Stimulated activated effector memory CD8-positive, alpha-beta T cell treated with anti-CD3 and anti-CD28 coated beads, Interleukin-12 subunit alpha, Interleukin-12 subunit beta, amount 100 ng/mL, for 72 hours (primary cell): Measurements from ENCODE around the gene UBALD1.

Experiments used
- ATAC-seq: fragments of 150-1000 bp; cut with Tn5 transposase; 2 replicates; pipeline ENCODE4 v1.10.0; 2021
- DNase-seq, 2 donors: peaks; one replicate each; pipeline ENCODE4 v3.0.0; 2021 to 2022; ENCODE audit warnings: low spot score in 2 of 2
- H3K27ac Mint-ChIP-seq: one replicate; pipeline ENCODE4 v1.8.0; 2022; ENCODE audit warnings: mild to moderate bottlenecking, mixed read lengths
- H3K36me3 Mint-ChIP-seq: one replicate; pipeline ENCODE4 v1.8.0; 2022; ENCODE audit warnings: mild to moderate bottlenecking, mixed read lengths
- H3K4me1 Mint-ChIP-seq: one replicate; pipeline ENCODE4 v1.8.0; 2022; ENCODE audit warnings: mixed read lengths
- H3K4me3 Mint-ChIP-seq: one replicate; pipeline ENCODE4 v1.8.0; 2022; ENCODE audit warnings: mild to moderate bottlenecking, mixed read lengths
- H3K9me3 Mint-ChIP-seq: one replicate; pipeline ENCODE4 v1.8.0; 2022; ENCODE audit warnings: mixed read lengths

Gene UBALD1

DNA sequence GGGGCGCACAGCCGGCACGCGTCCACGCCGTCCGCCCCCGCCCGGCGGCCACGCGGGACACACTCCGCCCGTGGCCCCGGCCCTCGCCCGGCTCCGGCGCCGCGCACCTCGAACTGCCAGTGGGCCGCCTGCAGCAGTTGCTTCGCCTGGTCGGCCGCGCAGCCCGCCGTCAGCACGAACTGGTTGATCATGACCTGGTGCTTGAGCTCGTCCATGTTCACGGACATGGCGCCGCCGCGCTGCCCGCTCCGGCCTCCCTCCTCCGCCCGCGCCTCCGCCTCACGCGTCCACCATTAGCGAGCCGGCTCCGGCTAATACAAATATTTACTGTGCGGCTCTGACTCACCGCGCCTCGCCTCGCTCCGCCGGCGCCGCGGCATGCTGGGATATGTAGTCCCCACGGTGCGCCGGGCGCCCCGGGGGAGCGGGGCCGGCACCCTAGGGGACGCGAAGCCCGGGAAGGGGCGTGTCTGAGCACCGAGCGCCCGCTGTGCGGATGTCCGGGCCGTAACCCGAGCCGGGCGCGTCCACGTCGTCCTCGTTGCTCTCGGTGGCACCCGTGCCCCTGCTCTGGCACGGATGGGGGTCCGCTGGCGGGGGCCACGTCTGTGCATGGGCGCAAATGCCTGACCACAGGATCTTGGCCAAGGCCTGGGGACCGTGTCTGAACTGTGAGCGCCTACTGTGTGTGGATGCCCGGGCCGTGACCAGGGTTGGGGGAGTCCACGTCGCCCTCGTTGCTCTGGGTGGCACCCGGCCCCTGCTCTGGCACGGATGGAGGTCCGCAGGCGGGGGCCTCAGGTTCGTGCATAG is at the start of gene UBALD1:
Gene UBALD1, minus strand, starts transcription at position 318 of the 813 bp plus-strand sequence. Its CDS starts 91 bp downstream, at position 227.
- Mint-ChIP-seq H3K36me3 (peaks cover 12% of the 10 kb centered on the region), H3K4me1 (peaks cover 33% of the 10 kb centered on the region), H3K9me3 (no peaks in the 10 kb centered on the region), H3K27ac (peak within 1 kb of the TSS; percentile 98), H3K4me3 (peak within 1 kb of the TSS; percentile 88)
- peak; percentile 69 to 89 for DNase-seq
- peak; percentile 75 for ATAC-seq

DNA sequence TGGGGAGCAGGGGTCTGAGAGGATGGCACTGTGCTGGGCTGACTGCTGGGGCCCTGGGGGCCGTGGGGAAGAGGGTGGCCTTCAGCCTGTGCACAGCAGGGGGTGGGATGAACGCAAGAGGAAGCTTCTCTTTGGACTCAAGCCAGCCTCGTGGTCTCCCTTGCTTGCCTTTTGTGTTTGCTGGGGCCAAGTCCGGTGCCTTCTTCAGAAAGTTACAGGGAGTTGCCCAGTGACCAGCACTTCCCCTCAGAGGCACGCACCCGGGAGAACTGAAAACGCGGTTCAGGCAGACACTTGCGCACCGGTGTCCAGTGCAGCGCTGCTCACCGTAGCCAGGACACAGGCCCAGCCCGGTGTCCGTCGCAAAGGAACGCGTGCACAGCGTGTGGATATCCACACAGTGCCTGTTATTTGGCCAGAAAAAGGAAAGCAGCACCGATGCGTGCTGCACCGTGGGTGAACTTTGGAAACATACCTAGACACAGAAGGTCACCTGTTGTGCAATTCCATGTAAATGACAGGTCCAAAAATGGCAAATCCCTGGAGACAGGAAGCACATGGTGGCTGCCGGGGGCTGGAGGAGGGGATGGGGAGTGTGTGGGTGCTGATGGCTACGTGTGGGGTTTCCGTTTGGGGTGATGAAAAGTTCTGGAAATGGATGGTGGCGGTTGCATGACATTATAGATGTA is 49.2 kb upstream of the UBALD1 start:
- no peak for DNase-seq
- peak overlapping the region; percentile 65 for H3K4me3 Mint-ChIP-seq
- no peaks in the 10 kb centered on the region for H3K9me3 Mint-ChIP-seq
- H3K27ac Mint-ChIP-seq: peak overlapping the region; percentile 90
- peaks cover 42% of the 10 kb centered on the region for H3K4me1 Mint-ChIP-seq
- H3K36me3 Mint-ChIP-seq: peaks cover 59% of the 10 kb centered on the region
- ATAC-seq: no peak

DNA sequence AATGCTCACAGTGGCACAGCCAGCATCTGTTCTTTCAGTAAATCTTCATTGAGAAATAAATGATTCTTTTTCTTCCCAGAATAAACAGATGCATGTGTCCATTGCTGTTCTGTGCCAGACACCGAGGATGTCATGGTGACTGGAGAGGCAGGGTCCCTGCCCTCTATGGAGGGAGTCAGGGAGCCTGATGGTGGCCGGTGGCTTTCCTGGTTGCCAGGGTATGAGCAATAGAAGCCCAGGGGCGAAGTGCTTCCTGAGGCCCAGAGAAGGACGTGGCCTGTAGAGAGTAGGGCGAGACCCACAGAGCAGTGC is 48.7 kb upstream of the UBALD1 start:
- Mint-ChIP-seq H3K36me3 (peaks cover 64% of the 10 kb centered on the region), H3K4me1 (peaks cover 45% of the 10 kb centered on the region), H3K4me3 (peak overlapping the region; percentile 65), H3K27ac (peak overlapping the region; percentile 90), H3K9me3 (no peaks in the 10 kb centered on the region)
- DNase-seq: no peak
- no peak for ATAC-seq

DNA sequence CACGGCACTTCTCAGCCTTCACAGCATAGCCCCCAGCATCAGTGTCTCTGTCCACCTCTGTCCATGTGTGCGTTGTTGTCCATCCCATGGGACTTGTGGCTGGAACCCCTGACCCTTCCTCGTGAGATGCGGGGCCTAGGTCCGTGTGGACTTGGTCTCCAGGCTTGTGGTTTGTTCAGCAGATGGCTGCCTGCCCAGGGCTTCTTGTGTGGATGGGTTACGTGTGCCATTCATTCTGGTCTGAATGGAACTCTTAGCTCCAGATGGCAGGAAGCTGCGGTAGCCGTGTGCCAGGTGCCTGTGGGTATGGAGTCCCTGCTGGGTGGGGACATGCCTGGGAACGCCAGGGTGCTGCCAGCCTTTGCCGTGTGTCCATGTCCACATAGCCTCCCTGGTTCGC is 47.0 kb upstream of the UBALD1 start:
- peak overlapping the region; percentile 90 for H3K27ac Mint-ChIP-seq
- no peak overlapping the region for H3K4me3 Mint-ChIP-seq
- no peaks in the 10 kb centered on the region for H3K9me3 Mint-ChIP-seq
- H3K36me3 Mint-ChIP-seq: peaks cover 81% of the 10 kb centered on the region
- DNase-seq (no peak), ATAC-seq (no peak)
- H3K4me1 Mint-ChIP-seq: peaks cover 45% of the 10 kb centered on the region

GRCh38 chr16:4660454-4661007 is 45.8 kb upstream of the UBALD1 start:
- Mint-ChIP-seq H3K36me3 (peaks cover 81% of the 10 kb centered on the region), H3K27ac (peak overlapping the region; percentile 90), H3K4me1 (peaks cover 45% of the 10 kb centered on the region), H3K4me3 (peak overlapping the region; percentile 38), H3K9me3 (no peaks in the 10 kb centered on the region)
- DNase-seq (peak; percentile 56 to 62), ATAC-seq (peak; percentile 90)

- peaks cover 38% of the 10 kb centered on the region for H3K4me1 Mint-ChIP-seq
- H3K36me3 Mint-ChIP-seq: peaks cover 77% of the 10 kb centered on the region
- H3K9me3 Mint-ChIP-seq: no peaks in the 10 kb centered on the region
- peak overlapping the region; percentile 90 for H3K27ac Mint-ChIP-seq
- H3K4me3 Mint-ChIP-seq: peak overlapping the region; percentile 38
- ATAC-seq (no peak), DNase-seq (no peak)
Observed at GRCh38 chr16:4659363-4660353, 45.0 kb upstream of the UBALD1 start.

DNA sequence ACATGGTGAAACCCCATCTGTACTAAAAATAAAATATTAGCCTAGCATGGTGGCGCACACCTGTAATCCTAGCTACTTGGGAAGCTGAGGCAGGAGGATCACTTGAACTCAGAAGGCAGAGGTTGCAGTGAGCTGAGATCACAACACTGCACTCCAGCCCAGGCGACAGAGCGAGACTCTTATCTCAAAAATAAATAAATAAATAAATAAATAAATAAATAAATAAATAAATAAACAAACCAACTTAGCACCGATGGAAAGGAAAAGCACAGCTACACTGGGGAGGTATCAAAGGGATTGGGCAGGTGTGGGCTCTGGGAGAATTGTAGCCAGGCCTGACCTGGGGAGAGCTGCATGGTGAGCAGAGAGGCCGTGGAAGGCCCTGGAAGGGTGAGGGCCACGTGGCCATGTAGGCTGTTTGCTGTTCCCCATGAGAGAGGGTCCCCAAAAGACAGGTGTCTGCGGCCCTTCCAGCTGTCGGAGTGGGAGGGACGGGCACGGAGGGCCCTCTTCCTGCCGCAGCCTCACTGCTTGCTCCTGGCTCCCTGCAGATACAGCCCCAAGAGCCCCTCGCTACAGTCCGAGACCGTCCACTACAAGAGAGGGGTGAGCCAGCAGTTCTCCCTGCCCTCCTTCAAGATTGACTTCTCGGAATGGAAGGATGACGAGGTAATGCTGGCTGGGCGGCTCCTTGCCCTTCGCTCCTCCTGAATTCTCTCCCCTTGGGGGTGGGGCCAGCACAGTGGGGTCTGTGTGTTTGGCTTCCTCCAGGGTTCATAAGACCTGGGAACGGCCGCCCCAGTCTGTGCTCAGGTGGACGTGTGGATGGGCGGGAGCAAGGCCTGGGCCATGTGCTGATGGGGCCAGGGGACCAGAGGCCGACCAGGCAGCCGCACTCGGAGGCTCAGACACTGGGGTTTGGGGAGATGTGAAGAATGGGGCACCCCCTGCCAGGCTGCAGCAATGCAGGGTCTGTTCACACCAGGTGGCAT is 42.3 kb upstream of the UBALD1 start:
- Mint-ChIP-seq H3K4me1 (peaks cover 25% of the 10 kb centered on the region), H3K27ac (no peak overlapping the region), H3K4me3 (no peak overlapping the region), H3K9me3 (no peaks in the 10 kb centered on the region), H3K36me3 (peaks cover 84% of the 10 kb centered on the region)
- ATAC-seq (no peak), DNase-seq (no peak)

DNA sequence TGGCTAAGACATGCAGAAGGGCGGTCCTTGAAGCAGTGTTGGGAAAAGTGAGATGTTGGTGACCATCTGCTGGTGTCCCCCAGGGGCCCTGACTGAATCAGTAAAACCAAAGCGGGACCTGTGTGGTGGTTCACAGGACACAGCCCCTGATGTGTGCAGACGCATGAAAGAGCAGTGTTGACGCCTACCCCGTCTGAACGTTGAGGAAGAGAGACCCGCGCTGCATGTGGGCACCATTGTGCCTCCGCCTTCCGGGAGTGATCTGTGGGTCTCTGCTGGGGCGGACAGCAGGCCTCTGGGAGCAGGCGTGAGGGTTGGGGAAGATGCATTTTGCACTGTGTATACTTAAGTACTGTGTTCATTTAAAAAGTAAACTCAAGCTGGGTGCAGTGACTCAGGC is 41.5 kb upstream of the UBALD1 start:
- H3K27ac Mint-ChIP-seq: no peak overlapping the region

DNA sequence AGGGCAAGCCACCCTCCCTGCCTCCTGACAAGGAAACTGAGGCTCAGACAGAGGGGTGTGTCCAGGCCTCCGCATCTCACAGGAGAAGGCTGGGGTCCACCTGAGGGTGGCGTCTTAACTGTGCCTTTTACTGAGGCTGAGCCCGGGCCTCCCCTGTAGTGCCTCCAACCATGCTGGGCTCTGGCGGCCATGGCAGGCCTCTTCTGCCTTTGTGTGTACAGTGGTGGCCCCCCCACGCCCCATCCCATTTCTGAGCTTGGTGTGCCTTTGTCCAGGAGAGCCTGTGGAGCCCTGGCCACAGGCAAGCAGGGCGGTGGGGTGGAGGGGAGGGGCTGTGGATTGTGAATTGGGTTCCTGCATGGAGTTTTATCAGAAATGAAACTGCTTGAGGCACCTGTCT is 41.1 kb upstream of the UBALD1 start:
- no peak overlapping the region for H3K4me3 Mint-ChIP-seq
- no peaks in the 10 kb centered on the region for H3K9me3 Mint-ChIP-seq
- ATAC-seq: no peak
- peaks cover 27% of the 10 kb centered on the region for H3K4me1 Mint-ChIP-seq
- H3K27ac Mint-ChIP-seq: no peak overlapping the region
- no peak for DNase-seq
- peaks cover 92% of the 10 kb centered on the region for H3K36me3 Mint-ChIP-seq

More for the DNA sequence above, 41.5 kb upstream of the UBALD1 start:
- Mint-ChIP-seq H3K9me3 (no peaks in the 10 kb centered on the region), H3K4me1 (peaks cover 26% of the 10 kb centered on the region), H3K36me3 (peaks cover 92% of the 10 kb centered on the region), H3K4me3 (no peak overlapping the region)
- DNase-seq (no peak), ATAC-seq (no peak)

DNA sequence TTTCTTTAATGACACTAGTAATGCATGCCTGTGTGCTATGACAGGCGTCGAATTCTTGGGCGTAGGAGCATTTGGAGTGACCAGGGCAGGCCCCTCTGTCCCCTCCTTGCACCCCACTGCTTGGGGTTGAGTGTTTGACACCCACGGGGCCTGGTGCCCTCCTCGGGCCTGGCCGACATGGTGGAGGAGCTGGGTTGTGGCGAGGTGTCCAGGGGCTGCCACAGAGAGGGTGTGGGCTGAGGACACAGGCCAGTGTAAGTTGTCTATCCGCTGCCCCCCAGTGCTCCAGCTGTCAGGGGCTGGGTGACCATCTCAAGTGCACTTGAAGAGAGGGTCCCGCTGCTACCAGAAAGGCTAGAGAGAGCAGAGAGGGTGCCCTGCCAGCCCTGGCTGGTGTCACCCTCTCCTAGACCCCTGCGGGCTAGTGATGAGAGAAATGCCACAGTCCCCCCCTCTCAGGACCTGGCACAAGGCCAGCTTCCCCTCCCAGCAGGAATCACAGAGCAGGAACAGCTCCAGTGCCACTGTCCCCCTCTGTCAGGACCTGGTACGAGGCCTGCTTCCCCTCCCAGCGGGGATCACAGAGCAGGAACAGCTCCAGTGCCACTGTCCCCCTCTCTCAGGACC is 40.4 kb upstream of the UBALD1 start:
- Mint-ChIP-seq H3K4me3 (no peak overlapping the region), H3K4me1 (peaks cover 19% of the 10 kb centered on the region), H3K27ac (no peak overlapping the region), H3K9me3 (no peaks in the 10 kb centered on the region), H3K36me3 (peaks cover 92% of the 10 kb centered on the region)
- no peak for ATAC-seq
- DNase-seq: no peak

- H3K4me1 Mint-ChIP-seq: peaks cover 16% of the 10 kb centered on the region
- H3K4me3 Mint-ChIP-seq: no peak overlapping the region
- no peaks in the 10 kb centered on the region for H3K9me3 Mint-ChIP-seq
- H3K27ac Mint-ChIP-seq: no peak overlapping the region
- ATAC-seq (no peak), DNase-seq (no peak)
- peaks cover 91% of the 10 kb centered on the region for H3K36me3 Mint-ChIP-seq
Observed at GRCh38 chr16:4654011-4654963, 39.6 kb upstream of the UBALD1 start.

GRCh38 chr16:4652561-4652960 is 37.9 kb upstream of the UBALD1 start:
- no peaks in the 10 kb centered on the region for H3K9me3 Mint-ChIP-seq
- peak overlapping the region; percentile 29 for H3K27ac Mint-ChIP-seq
- peaks cover 88% of the 10 kb centered on the region for H3K36me3 Mint-ChIP-seq
- no peak for ATAC-seq
- DNase-seq: no peak
- H3K4me3 Mint-ChIP-seq: no peak overlapping the region
- H3K4me1 Mint-ChIP-seq: peaks cover 17% of the 10 kb centered on the region

DNA sequence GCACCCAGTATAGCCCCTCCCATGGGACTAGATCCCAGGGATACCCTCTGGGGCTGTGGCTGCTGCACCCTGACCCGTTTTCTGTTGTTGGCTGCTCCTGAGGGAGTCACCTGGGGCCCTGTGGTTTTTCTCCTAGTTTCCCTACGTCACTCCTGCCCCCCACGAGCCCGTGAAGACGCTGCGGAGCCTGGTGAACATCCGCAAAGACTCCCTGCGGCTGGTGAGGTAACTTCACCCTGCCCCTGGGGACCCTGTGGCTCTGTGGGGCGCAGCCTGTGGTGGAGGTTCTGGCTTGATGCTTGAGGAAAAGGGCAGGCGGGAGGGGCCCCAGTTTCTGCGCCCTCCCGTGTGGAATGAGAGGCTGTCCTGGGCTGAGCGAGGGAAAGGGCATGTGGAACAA is 37.1 kb upstream of the UBALD1 start:
- H3K4me3 Mint-ChIP-seq: no peak overlapping the region
- ATAC-seq (no peak), DNase-seq (no peak)
- H3K4me1 Mint-ChIP-seq: peaks cover 17% of the 10 kb centered on the region
- peaks cover 84% of the 10 kb centered on the region for H3K36me3 Mint-ChIP-seq
- H3K27ac Mint-ChIP-seq: no peak overlapping the region
- no peaks in the 10 kb centered on the region for H3K9me3 Mint-ChIP-seq
